CD4-positive, alpha-beta T cell treated with Interferon gamma for 1 hour (primary cell): ENCODE results near the gene LTK.
"Not testable (repeated sequence)": the region's sequence is repeated elsewhere in the genome, so short reads cannot be mapped to it uniquely, and the experiment has no call there.

Experiments
- DNase-seq: peaks from one replicate; pipeline ENCODE4 v3.0.0-alpha.2; 2020

LTK gene

DNA sequence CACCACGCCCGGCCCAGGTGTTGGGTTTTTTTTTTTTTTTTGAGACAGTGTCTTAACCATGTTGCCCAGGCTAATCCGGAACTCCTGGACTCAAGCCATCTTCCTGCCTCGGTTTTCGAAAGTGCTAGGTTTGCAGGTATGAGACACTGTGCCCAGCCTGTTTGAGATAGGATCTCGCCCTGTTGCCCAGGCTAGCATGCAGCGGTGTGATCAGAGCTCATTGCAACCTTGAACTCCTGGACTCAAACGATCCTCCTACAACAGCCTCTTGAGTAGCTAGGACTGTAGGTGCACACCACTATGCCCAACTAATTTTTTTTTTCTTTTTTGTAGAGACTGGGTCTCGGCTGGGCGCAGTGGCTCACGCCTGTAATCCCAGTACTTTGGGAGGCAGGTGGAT lies 40.2 kb downstream of the LTK start:
- DNase-seq, result no peak

DNA sequence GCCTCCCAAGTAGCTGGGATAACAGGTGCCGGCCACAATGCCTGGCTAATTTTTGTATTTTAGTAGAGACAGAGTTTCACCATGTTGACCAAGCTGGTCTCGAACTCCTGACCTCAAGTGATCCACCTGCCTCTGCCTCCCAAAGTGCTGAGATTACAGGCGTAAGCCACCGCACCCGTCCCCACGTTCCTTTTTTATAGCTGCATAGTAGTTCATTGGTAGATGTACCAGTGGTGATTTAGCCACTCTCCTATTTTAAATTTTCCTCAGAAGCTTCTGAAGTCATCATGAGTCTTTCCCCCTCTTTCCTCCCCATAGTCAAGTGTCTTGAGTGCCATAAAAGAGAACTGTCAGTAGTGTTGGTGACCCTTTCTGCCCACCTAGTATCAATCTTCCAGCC lies 44.0 kb downstream of the LTK start:
- DNase-seq, result not testable (repeated sequence)

- DNase-seq, result no peak
These were observed 46.9 kb downstream of the LTK start for GRCh38 chr15:41466711-41467110.

DNA sequence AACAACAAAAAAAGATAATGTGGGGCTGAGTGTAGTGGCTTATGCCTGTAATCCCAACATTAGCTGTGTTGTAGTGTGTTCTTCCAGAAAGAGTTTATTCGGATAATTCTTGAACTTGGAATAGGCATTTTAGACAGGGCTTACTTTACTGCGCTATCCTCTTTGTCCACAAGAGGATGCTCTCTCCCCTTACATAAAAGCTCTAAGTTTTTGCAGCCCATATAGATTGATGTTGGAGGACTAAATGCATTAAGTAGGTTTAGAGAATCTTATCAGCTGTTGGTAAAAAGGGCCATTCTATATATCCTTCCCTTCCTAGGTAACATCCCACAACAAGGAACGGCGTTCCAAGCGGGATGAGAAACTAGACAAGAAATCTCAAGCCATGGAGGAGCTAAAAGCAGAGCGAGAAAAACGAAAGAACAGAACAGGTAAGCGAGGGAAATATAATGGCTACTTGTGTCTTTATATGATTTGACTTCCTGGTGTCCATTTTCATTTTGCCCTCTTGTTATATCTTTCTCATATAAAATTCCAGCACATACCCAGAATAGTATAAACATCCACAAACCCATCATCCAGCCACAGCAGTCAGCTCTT lies 47.7 kb downstream of the LTK start:
- no peak for DNase-seq

DNA sequence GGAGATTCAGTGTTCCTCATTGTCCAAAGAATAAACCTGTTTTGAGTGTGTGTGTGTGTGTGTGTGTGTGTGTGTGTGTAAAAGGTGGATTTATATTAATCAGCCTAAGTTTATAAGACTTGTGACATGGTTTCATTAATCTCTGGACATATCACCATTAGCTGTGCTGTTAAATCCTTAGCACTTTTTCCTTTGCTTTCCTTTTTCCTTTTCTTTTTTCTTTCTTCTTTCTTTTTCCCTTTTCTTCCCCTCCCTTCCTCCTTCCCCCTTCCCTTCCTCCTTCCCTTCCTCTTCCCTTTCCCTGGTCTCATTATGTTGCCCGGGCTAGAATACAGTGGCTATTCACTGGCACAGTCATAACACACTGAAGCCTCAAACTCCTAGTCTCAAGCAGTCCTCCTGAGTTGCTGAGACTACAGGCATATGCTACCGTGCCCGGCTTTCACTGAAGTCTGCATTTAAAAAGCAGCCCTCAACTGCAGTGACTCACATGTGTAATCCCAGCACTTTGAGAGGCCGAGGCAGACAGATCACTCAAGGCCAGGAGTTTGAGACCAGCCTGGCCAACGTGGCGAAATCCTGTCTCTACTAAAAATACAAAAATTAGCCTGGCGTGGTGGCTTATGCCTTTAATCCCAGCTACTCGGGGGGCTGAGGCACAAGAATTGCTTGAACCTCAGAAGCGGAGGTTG lies 48.6 kb downstream of the LTK start:
- no peak for DNase-seq

DNA sequence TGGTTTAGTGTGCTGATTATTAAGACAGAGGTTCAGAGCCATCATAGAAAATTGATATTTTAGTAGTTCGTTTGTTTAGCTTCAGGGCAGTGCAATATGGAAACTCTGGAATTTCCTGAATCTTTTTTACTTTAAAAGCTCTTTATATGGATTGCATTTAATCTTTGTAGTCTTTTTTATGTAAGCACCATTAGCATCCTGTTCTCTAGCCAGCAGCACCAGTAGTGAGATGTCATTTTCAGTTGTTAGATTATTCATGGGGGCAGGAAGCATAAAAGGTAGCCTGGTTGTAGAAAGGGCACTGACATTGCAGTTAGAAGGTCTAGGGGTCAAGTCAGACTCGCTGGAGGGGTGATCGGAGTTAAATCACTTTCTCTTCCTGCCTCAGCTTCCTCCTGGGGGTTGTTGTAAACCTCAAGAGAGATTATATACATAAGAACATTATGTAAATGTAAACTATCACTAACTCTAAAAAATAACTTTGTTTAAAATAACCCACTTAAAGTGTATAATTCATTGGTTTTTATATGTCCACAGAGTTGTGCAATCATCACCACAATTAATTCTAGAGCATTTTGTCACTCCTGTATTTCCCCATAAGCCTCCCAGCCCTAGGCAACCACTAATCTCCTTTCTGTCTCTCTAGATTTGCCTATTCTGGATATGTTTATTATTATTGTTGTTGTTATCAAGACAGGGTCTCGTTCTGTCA lies 51.4 kb downstream of the LTK start:
- DNase-seq, result no peak
